ENCODE data around the gene SF1. TPM values are rescaled to one million over a fixed set of nuclear protein-coding genes. Genes with fewer than 3 reads are reported as not detected.

SF1 gene
- total and polyA plus RNA-seq, 9 of the 15 experiments (the other 6 are each of a cell fraction or from before 2014, with no cell fraction given): 13.1 to 334 (median 111) TPM

DNA sequence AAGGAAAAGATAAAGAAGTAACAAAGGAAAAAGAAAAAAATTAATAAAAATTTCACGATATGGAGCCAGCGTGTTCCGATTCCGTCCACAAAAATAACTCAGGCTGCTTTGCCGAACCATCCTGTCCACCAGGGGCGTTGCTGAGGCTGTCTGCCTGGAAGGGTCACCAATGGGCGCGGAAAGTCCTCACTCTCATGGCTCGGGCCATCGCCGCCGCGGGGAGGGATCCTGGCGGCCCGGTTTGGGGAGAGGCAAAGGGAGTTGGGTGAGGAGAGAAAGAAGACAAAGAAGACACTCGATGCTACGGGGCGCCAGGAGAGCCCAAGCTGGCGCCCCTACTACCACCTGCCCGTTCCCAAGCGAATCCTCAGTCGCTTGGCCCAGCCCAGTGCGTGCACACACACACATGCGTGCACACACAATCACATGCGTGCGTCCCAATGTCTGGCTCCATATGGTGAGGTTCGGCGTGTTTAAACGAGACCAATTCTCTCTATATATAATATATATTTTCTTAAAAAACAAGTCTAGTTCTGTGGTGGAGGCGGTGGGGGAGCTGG is 13.0 kb downstream of the SF1 start (continued):
- TF ChIP-seq ZNF76 (CRISPR knock-in tag; IDR thresholded peaks at IDR 0.05; ENCODE audit: borderline replicate concordance) (no peak), HMGXB4 (CRISPR knock-in tag; IDR thresholded peaks at IDR 0.05) (no peak), CBX1 (IDR thresholded peaks at IDR 0.05; ENCODE audit: low read depth) (no peak), HDAC2 (IDR thresholded peaks at IDR 0.05) (no peak)
- TF ChIP-seq, protein P1, sequence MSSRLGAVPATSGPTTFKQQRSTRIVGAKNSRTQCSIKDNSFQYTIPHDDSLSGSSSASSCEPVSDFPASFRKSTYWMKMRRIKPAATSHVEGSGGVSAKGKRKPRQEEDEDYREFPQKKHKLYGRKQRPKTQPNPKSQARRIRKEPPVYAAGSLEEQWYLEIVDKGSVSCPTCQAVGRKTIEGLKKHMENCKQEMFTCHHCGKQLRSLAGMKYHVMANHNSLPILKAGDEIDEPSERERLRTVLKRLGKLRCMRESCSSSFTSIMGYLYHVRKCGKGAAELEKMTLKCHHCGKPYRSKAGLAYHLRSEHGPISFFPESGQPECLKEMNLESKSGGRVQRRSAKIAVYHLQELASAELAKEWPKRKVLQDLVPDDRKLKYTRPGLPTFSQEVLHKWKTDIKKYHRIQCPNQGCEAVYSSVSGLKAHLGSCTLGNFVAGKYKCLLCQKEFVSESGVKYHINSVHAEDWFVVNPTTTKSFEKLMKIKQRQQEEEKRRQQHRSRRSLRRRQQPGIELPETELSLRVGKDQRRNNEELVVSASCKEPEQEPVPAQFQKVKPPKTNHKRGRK (tag; IDR thresholded peaks at IDR 0.05): no peak
- TF ChIP-seq, protein P2, sequence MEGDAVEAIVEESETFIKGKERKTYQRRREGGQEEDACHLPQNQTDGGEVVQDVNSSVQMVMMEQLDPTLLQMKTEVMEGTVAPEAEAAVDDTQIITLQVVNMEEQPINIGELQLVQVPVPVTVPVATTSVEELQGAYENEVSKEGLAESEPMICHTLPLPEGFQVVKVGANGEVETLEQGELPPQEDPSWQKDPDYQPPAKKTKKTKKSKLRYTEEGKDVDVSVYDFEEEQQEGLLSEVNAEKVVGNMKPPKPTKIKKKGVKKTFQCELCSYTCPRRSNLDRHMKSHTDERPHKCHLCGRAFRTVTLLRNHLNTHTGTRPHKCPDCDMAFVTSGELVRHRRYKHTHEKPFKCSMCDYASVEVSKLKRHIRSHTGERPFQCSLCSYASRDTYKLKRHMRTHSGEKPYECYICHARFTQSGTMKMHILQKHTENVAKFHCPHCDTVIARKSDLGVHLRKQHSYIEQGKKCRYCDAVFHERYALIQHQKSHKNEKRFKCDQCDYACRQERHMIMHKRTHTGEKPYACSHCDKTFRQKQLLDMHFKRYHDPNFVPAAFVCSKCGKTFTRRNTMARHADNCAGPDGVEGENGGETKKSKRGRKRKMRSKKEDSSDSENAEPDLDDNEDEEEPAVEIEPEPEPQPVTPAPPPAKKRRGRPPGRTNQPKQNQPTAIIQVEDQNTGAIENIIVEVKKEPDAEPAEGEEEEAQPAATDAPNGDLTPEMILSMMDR (IDR thresholded peaks at IDR 0.05 in 2 of 3, conservative IDR thresholded peaks at IDR 0.05 in 1 of 3; ENCODE audit: insufficient read depth in 2 of 3, low read depth in 1 of 3, low read length in 3 of 3): 0 out of 6 replicates have a peak, but pooled peaks of 2 of the 3 experiments have one; percentile 7 to 34
- TF ChIP-seq, protein P3, sequence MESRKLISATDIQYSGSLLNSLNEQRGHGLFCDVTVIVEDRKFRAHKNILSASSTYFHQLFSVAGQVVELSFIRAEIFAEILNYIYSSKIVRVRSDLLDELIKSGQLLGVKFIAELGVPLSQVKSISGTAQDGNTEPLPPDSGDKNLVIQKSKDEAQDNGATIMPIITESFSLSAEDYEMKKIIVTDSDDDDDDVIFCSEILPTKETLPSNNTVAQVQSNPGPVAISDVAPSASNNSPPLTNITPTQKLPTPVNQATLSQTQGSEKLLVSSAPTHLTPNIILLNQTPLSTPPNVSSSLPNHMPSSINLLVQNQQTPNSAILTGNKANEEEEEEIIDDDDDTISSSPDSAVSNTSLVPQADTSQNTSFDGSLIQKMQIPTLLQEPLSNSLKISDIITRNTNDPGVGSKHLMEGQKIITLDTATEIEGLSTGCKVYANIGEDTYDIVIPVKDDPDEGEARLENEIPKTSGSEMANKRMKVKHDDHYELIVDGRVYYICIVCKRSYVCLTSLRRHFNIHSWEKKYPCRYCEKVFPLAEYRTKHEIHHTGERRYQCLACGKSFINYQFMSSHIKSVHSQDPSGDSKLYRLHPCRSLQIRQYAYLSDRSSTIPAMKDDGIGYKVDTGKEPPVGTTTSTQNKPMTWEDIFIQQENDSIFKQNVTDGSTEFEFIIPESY (CRISPR knock-in tag; IDR thresholded peaks at IDR 0.05): peak; percentile 63; the same call in 1 of the 2 replicates

Data from K562 (cell line).